ENCODE results near the gene LIMK2. TPM values are rescaled to one million over a fixed set of nuclear protein-coding genes. Genes with fewer than 3 reads are reported as not detected.

The LIMK2 gene
- polyA plus RNA-seq, 1 donor (not counting 4 experiments of a cell fraction or from before 2014, with no cell fraction given), result 42.6 TPM

- peaks cover 41% of the 10 kb centered on the region for H3K79me2 ChIP-seq (ENCODE audit: control insufficient read depth, insufficient read depth, low read length)
- H3K9me1 ChIP-seq (ENCODE audit: control insufficient read depth, extremely low read depth, insufficient read depth, low read length), result peaks cover 3% of the 10 kb centered on the region
- H3K9me3 ChIP-seq (ENCODE audit: control insufficient read depth, low read depth, low read length), result no peaks in the 10 kb centered on the region
- no peak overlapping the region for H3K9ac ChIP-seq (ENCODE audit: control insufficient read depth, extremely low read depth, insufficient read depth, low read length)
- H3K27ac ChIP-seq (ENCODE audit: control insufficient read depth, insufficient read depth, low read length), result no peak overlapping the region
- H3K4me2 ChIP-seq (ENCODE audit: control insufficient read depth, extremely low read depth, insufficient read depth, low read depth, low read length), result no peak overlapping the region
- H3K4me3 ChIP-seq (ENCODE audit: control insufficient read depth in 2 of 3, extremely low read depth in 1 of 3, insufficient read depth in 2 of 3, low read depth in 1 of 3, low read length in 3 of 3), result no peak overlapping the region
- H3K4me1 ChIP-seq (ENCODE audit: control insufficient read depth, extremely low read depth, insufficient read depth, low read length), result peaks cover under 1% of the 10 kb centered on the region
- FAIRE-seq, result no peak
- no peak for DNase-seq (ENCODE audit: low read depth, low spot score)
- no peak for TF ChIP-seq CTCF (optimal IDR thresholded peaks at IDR 0.05 in 1 of 3, IDR thresholded peaks at IDR 0.05 in 1 of 3, conservative IDR thresholded peaks at IDR 0.05 in 1 of 3; ENCODE audit: extremely low read depth in 1 of 3, insufficient read depth in 2 of 3, low read length in 3 of 3)
- no peak for TF ChIP-seq EZH2 (IDR thresholded peaks at IDR 0.05; ENCODE audit: low read length)
- H4K20me1 ChIP-seq (ENCODE audit: control insufficient read depth, extremely low read depth, insufficient read depth, low read length), result no peaks in the 10 kb centered on the region
- H3K27me3 ChIP-seq (ENCODE audit: control insufficient read depth, extremely low read depth, insufficient read depth, low read length), result no peaks in the 10 kb centered on the region
- peaks cover 48 to 53% of the 10 kb centered on the region in 2 experiments for H3K36me3 ChIP-seq (ENCODE audit: control insufficient read depth in 2 of 2, extremely low read depth in 1 of 2, insufficient read depth in 2 of 2, low read length in 2 of 2)
- dilution Hi-C loops (cut with MboI; ENCODE audit: extremely low pct_ligation_motif_present, low sequenced_read_pairs), result no loop called here
- no peak overlapping the region for H2AFZ ChIP-seq (ENCODE audit: control insufficient read depth, low read length)
Measured at GRCh38 chr22:31260474-31260856, 48.4 kb downstream of the LIMK2 start.

GRCh38 chr22:31262312-31263133, 50.4 kb downstream of the LIMK2 start:
- no peak for FAIRE-seq

More at GRCh38 chr22:31262312-31263133, 50.4 kb downstream of the LIMK2 start:
- dilution Hi-C loops (cut with MboI; ENCODE audit: extremely low pct_ligation_motif_present, low sequenced_read_pairs), result no loop called here
- Histone ChIP-seq H3K4me1 (ENCODE audit: control insufficient read depth, extremely low read depth, insufficient read depth, low read length) (no peaks in the 10 kb centered on the region), H3K79me2 (ENCODE audit: control insufficient read depth, insufficient read depth, low read length) (peaks cover 30% of the 10 kb centered on the region), H3K9ac (ENCODE audit: control insufficient read depth, extremely low read depth, insufficient read depth, low read length) (no peak overlapping the region), H3K9me3 (ENCODE audit: control insufficient read depth, low read depth, low read length) (no peaks in the 10 kb centered on the region), H3K4me3 (ENCODE audit: control insufficient read depth in 2 of 3, extremely low read depth in 1 of 3, insufficient read depth in 2 of 3, low read depth in 1 of 3, low read length in 3 of 3) (no peak overlapping the region), H3K9me1 (ENCODE audit: control insufficient read depth, extremely low read depth, insufficient read depth, low read length) (peaks cover 3% of the 10 kb centered on the region), H3K36me3 (ENCODE audit: control insufficient read depth in 2 of 2, extremely low read depth in 1 of 2, insufficient read depth in 2 of 2, low read length in 2 of 2) (peaks cover 60 to 66% of the 10 kb centered on the region in 2 experiments), H3K27ac (ENCODE audit: control insufficient read depth, insufficient read depth, low read length) (no peak overlapping the region), H3K4me2 (ENCODE audit: control insufficient read depth, extremely low read depth, insufficient read depth, low read depth, low read length) (no peak overlapping the region), H3K27me3 (ENCODE audit: control insufficient read depth, extremely low read depth, insufficient read depth, low read length) (no peaks in the 10 kb centered on the region), H4K20me1 (ENCODE audit: control insufficient read depth, extremely low read depth, insufficient read depth, low read length) (peaks cover 2% of the 10 kb centered on the region), H2AFZ (ENCODE audit: control insufficient read depth, low read length) (no peak overlapping the region)
- no peak for TF ChIP-seq CTCF (optimal IDR thresholded peaks at IDR 0.05 in 1 of 3, IDR thresholded peaks at IDR 0.05 in 1 of 3, conservative IDR thresholded peaks at IDR 0.05 in 1 of 3; ENCODE audit: extremely low read depth in 1 of 3, insufficient read depth in 2 of 3, low read length in 3 of 3)
- no peak for TF ChIP-seq EZH2 (IDR thresholded peaks at IDR 0.05; ENCODE audit: low read length)
- no peak for DNase-seq (ENCODE audit: low read depth, low spot score)
